Measurements from ENCODE around the gene TRDMT1.

DNA sequence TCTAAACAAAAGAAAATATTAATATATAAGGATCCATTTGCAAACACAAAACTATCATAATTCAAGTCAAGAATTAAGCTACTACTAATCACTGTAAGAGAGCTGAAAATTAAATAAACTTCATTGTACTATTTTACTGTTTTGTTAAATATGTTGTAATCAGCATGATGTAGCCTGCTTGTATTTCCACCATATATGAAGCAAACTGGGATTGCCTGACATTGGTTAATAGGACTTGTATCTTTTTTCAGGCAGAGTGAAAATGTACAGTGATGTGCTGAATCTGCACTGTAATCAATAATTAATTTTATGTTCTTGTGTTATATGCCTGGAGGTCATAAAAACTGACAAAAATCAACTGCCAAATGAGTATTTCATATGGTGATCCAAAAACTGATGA is 25.4 kb downstream of the TRDMT1 start:
- TF ChIP-seq, protein P1, sequence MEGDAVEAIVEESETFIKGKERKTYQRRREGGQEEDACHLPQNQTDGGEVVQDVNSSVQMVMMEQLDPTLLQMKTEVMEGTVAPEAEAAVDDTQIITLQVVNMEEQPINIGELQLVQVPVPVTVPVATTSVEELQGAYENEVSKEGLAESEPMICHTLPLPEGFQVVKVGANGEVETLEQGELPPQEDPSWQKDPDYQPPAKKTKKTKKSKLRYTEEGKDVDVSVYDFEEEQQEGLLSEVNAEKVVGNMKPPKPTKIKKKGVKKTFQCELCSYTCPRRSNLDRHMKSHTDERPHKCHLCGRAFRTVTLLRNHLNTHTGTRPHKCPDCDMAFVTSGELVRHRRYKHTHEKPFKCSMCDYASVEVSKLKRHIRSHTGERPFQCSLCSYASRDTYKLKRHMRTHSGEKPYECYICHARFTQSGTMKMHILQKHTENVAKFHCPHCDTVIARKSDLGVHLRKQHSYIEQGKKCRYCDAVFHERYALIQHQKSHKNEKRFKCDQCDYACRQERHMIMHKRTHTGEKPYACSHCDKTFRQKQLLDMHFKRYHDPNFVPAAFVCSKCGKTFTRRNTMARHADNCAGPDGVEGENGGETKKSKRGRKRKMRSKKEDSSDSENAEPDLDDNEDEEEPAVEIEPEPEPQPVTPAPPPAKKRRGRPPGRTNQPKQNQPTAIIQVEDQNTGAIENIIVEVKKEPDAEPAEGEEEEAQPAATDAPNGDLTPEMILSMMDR (IDR thresholded peaks at IDR 0.05; ENCODE audit: low read depth, low read length, poor library complexity, severe bottlenecking): no peak
- TF ChIP-seq EZH2phosphoT487 (IDR thresholded peaks at IDR 0.05; ENCODE audit: borderline replicate concordance, low read length): no peak

All from DOHH2 (cell line).